ENCODE data around the gene ELL.
"Not testable (repeated sequence)": the region's sequence is repeated elsewhere in the genome, so short reads cannot be mapped to it uniquely, and the experiment has no call there.

The ELL gene

DNA sequence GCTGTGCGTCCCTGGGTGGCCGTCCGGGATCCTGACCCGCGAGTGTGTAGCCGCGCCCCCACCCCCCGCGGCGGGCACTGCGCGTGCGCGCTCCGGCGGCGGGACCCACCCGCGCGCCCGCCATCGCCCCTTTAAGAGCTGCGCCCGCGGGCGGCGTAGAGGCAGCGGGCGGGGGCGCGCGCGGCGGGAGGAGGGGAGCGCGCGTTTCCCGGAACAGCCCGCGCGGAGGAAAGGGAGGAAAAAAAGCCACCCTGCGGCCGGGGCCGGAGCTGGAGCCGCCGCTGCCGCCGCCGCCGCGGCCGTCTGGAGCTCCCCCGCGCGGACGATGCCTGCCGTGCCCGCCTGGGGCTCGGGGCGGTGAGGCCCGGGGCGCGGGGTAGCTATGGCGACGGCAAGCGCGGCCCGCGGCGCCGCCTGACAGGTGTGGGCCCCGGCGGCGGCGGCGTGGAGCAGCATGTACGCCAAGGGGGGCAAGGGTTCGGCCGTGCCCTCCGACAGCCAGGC is 102.6 kb downstream of the ELL start, which contains the start of gene SSBP4:
Gene SSBP4, plus strand, starts transcription at position 204 of the 504 bp plus-strand sequence. Its CDS starts 251 bp downstream, at position 455.
- DNase-seq: peak; percentile 90

- no peak for DNase-seq
Observed at GRCh38 chr19:18418483-18419194, 103.2 kb downstream of the ELL start.

GRCh38 chr19:18418029-18418482 is 103.8 kb downstream of the ELL start:
- DNase-seq: no peak

- peak; percentile 83 for DNase-seq
Observed at GRCh38 chr19:18417250-18418028, 104.4 kb downstream of the ELL start.

GRCh38 chr19:18416778-18417249 is 105.1 kb downstream of the ELL start:
- peak; percentile 87 for DNase-seq

- DNase-seq: peak; percentile 83
Observed at GRCh38 chr19:18415178-18415867, 106.5 kb downstream of the ELL start.

GRCh38 chr19:18414504-18415177 is 107.2 kb downstream of the ELL start:
- no peak for DNase-seq

DNA sequence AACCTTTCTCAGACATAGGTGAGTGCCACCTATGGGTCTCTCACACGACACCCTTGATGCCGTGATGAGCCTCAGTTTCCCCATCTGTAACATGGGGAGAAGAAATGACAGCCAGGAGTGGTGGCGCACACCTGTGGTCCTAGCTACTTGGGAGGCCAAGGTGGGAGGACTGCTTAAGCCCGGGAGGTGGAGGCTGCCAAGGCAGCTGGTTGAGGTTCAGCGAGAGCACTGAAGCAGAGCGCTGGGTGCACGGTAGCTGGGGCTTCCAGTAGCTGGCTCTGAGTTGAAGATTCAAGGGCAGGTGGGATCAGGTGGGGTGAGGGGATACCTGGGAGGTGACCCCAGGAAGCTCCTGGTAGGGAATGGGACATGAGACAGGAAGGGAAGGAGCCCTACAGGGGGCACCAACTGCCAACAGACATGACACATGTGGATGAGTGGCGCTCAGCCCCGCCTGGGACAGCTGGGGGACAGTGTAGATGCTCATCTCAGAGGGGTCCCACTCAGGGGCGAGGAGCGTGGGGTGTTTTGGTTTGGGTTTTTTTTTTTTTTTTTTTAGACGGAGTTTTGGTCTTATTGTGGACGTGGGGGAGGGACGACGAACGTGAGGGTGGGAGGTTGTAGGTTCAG is 109.1 kb downstream of the ELL start:
- DNase-seq: no peak

DNA sequence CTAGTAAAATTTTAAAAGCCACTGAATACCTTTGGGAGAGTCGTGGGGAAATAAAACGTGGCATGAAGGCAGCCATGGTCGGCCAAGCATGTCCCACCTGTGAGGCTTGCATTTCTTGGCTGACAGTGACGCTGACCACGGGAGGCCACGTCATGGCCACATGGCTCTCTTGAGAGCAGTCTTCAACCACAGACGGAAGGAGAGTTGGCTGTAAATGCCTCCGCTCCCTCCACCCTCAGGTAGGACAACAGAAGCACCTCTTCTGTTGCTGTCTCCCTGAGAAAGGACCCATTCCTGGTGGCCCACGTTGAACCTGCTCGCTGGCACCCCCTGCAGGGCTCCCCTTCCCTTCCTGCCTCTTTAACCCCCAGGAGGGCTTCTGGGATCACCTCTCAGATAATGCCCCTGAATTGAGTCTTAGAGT is 113.8 kb downstream of the ELL start:
- no peak for DNase-seq

DNA sequence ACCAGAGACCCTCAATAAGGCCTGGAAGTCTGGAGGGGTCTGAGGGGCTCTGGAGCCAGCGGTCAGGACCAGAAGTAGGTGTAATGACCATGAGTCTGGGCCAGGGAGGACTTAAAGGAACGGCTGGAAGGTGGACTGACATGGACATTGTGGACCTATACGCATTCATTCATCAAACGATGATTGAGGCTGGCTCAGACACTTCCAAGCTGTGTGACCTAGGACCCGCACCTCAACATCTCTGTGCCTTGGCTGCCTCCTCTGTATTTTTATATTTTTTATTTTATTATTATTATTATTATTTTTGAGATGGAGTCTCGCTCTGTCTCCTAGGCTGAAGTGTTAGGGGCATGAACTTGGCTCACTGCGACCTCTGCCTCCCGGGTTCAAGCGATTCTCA is 115.1 kb downstream of the ELL start:
- no peak for DNase-seq

DNA sequence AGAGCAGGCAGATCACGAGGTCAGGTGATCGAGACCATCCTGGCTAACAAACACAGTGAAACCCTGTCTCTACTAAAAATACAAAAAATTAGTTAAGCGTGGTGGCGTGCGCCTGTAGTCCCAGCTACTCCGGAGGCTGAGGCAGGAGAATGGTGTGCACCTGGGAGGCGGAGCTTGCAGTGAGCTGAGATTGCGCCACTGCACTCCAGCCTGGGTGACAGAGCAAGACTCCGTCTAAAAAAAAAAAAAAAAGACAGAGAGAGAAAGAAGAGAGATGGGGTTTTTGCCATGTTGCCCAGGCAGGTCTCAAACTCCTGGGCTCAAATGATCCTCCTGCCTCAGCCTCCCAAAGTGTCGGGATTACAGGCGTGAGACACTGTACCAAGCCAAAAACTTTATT is 116.1 kb downstream of the ELL start:
- not testable (repeated sequence) for DNase-seq

DNA sequence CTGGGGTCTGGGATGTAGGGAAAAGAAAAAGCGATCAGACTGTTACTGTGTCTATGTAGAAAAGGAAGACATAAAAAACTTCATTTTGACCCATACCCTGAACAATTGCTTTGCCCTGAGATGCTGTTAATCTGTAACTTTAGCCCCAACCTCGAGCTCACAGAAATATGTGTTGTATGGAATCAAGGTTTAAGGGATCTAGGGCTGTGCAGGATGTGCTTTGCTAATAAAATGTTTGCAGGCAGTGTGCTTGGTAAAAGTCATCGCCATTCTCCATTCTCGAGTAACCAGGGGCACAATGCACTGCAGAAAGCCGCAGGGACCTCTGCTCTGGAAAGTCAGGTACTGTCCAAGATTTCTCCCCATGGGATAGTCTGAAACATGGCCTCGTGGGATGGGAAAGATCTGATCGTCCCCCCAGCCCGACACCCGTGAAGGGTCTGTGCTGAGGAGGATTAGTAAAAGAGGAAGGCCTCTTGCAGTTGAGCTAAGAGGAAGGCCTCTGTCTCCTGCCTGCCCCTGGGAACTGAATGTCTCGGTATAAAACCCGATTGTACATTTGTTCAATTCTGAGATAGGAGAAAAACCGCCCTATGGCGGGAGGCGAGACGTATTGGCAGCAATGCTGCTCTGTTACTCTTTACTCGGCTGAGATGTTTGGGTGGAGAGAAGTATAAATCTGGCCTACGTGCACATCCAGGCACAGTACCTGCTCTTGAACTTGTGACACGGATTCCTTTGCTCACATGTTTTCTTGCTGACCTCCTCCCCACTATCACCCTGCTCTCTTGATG is 119.2 kb downstream of the ELL start:
- DNase-seq: not testable (repeated sequence)

- DNase-seq: peak; percentile 16
Observed at GRCh38 chr19:18401580-18402112, 120.2 kb downstream of the ELL start.

- no peak for DNase-seq
Observed at GRCh38 chr19:18399008-18399407, 122.9 kb downstream of the ELL start.

DNA sequence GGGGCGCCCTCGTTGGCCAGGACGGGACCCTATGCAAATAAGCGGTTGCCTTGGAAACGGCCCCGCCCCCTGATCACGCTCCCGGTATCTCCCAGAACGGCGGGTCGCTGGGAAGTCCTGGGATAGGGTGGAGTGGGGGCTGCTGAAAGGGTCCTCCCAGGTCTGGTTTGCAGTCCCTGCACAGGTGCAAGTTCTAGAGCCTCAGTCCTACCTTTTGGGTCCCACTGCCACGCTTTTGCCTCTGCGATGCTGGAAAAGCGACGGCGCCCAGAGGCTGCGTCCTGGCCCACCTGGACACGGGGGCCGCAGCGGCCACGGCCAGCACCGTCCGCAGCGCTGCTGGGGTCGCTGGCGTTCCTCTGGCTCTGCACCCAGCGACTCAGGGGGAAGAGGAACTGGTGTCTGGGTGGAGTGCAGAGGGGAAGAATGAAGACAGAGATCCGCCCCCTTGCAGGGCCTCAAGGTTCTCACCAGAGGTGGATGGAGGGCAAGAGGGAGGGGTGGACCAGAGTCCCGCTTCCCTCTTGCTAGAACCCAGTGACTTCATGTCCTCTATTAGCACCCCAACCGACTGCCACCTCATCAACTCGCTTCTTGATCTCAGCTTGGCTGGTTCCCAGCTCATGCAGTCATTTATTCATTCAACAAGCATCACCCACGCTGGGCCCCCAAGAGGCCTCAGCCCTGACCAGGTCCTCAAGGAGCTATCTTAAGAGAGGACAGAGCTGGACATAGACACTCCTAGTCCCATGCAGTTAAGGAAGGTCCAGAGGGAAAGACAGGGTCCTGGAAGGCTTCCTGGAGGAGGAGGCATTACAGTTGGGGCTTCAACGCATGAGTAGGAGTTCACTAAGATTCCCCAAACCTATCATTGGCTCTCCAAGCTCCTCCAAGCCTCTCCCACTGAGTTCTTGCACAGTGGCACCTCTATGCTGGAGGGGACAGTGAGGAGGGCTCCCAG is 124.3 kb downstream of the ELL start, which contains the start of gene LRRC25:
Gene LRRC25, minus strand, starts transcription at position 381 of the 961 bp plus-strand sequence. CDS start 659 bp downstream, outside the sequence.
- DNase-seq: no peak

GRCh38 chr19:18396471-18397241 is 125.2 kb downstream of the ELL start:
- DNase-seq: no peak

DNA sequence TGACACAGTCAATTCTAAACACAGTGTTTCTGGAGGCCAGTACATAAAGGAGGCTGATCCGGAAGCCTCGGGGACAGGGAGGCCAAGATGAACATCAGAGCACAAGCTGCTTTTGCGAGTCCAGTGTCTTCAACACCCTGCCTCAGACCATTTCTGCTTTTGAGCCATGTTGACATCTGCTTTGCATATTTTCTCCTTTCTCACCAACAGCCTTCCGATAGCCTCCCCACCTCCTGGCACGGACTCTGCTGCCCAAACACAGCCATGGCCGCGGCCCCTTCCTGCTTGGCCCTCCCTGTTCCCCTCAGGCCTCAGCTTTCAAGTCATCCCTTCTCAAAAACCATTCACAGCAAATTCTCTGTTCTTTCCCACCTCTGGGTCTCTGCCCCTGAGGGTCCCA is 128.0 kb downstream of the ELL start:
- no peak for DNase-seq

DNA sequence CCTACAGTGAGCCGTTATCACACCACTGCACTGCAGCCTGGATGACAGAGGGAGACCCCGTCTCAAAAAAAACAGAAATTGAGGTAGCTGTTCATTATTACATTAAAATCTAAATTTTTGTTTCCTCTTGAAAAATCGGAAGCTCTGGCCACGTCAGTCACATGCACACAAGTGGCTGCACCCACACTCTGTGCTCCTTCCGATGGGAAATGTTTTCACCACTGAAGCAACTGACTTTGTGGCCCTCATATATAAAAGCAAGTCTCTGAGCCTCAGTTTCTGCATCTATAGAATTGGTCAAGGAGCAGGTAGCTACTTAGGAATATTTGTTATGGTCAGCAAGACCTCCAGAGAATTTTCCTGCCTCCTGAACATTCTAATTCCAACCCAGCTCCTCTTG is 128.9 kb downstream of the ELL start:
- no peak for DNase-seq

Measured in COR-L47 (cell line).